HG02610 (cell line): Measurements from ENCODE around the gene MBOAT2.
"Not testable (repeated sequence)": the region's sequence is repeated elsewhere in the genome, so short reads cannot be mapped to it uniquely, and the experiment has no call there.

Experiments
- ATAC-seq: cut with Tn5 transposase; IDR thresholded peaks from one replicate; pipeline ENCODE4 v1.9.1; 2021; ENCODE audit warnings: mild to moderate bottlenecking, moderate library complexity; ENCODE audit not compliant: unreplicated experiment

The MBOAT2 gene

GRCh38 chr2:8903924-8904323 is 99.6 kb downstream of the MBOAT2 start:
- not testable (repeated sequence) for ATAC-seq

DNA sequence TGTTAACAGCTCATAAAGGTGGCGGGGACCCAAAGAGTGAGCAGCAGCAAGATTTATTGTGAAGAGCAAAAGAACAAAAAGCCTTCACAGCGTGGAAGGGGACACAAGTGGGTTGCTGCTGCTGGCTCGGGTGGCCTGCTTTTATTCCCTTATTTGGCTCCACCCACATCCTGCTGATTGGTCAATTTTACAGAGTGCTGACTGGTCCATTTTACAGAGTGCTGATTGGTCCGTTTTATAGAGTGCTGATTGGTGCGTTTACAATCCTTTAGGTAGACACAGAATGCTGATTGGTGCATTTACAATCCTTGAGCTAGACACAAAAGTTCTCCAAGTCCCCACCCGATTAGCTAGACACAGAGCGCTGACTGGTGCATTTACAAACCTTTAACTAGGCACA is 100.7 kb downstream of the MBOAT2 start:
- ATAC-seq, result not testable (repeated sequence)

DNA sequence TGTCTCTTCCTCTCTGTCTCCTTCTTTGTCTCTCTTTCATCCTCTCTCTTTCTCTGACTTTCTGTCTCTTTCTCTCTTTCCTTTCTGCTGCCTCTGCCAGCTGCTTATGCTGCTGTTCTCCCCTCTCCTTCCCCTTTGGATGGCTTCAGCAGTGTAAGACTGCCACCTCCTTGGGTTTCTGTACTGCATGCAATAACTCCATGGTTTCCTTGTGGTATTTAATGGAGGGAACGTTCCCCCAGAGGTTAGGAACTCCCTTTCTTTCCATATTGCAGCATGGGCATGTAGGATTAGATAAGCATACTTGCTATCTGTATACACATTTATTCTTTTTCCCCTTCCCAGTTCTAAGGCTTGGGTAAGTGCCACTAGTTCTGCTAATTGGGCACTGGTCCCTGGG is 106.3 kb downstream of the MBOAT2 start:
- ATAC-seq, result not testable (repeated sequence)

- ATAC-seq, result not testable (repeated sequence)
Observed at GRCh38 chr2:8896671-8897070, 106.8 kb downstream of the MBOAT2 start.

GRCh38 chr2:8895087-8895912 is 108.2 kb downstream of the MBOAT2 start:
- not testable (repeated sequence) for ATAC-seq

DNA sequence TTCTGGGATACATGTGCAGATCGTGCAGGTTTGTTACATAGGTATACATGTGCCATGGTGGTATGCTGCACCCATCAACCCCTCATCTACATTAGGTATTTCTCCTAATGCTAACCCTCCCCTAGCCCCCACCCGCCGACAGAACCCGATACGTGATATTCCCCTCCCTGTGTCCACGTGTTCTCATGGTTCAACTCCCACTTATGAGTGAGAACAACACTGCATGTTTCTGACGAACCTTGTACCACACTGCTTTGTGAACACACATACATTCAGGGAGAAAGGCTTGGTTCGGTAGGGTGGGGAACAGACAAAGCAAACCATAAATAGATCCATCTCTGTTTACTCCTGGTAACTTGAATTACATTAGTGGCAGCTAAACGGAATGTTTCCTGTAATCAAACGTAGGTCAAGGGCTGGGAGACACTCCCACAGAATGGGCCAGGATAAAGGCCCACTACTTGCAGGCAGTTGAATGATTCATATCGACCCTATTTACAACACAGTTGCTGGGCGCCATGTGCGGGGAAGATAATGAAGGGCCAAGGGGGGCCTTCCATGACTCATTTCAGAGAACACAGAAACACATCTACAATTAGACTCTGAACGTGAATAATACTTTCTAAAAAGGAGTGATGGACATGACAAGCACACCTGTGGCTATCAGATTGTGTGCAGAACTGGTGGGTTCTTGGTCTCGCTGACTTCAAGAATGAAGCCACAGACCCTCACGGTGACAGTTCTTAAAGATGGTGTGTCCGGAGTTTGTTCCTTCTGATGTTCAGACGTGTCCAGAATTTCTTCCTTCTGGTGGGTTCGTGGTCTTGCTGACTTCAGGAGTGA is 109.3 kb downstream of the MBOAT2 start:
- ATAC-seq, result no peak

DNA sequence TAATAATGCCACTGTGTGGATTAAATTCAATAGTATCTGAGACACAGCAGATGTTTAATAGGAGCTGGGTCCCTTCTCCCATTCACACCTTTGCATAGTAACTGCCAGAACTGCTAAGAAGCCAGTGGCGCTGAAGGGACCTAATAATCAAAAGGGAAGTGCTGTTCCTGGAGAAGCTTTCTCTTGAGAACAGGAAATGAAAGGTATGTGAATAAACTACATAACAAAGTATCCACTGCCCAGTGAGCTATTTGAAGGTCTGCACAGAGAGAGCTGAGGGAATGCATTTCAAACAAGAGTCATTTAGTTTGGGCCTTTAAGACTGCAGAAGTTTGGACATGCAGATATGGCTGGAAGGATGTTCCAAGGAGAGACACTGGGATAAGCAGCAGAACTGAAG is 110.0 kb downstream of the MBOAT2 start:
- ATAC-seq, result no peak

- ATAC-seq, result no peak
Observed at GRCh38 chr2:8892111-8892510, 111.4 kb downstream of the MBOAT2 start.

DNA sequence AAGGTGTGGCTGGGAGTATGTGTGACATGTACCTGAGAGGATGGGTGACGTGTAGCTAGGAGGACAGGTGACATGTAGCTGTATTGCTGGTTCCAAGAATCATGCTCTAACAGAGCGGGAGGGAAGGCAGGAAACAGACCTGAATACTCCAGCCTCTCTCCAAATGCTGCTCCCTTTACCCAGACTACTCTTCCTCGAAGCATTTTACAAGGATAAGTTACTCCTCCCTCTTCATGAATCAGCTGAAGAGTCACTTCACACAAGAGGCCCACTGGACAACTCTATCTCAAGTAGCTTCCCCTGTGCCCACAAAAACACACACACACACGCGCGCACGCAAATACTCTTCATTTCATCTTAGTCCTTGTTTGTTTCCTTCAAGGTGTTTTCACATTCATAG is 113.5 kb downstream of the MBOAT2 start:
- ATAC-seq, result no peak

DNA sequence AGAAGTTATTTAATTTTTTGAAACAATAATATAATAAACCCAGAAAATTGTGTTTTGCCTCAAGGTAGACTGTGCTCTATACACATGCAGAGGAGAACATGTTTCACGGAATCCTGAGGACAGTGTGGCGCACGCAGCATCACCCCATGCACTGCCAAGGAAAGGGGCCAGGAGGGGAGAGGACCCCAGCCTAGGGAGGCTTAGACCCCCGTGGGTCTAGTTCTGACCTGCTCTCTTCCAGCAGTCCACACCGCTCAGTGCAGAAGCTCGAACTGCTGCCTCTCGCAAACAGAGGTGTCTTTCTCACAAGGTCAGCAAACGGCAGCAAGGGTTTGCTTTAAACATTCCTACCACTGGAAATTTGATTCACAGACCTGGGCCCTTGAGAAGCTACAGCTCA is 114.5 kb downstream of the MBOAT2 start:
- no peak for ATAC-seq

- ATAC-seq, result no peak
Observed at GRCh38 chr2:8886876-8887275, 116.6 kb downstream of the MBOAT2 start.

DNA sequence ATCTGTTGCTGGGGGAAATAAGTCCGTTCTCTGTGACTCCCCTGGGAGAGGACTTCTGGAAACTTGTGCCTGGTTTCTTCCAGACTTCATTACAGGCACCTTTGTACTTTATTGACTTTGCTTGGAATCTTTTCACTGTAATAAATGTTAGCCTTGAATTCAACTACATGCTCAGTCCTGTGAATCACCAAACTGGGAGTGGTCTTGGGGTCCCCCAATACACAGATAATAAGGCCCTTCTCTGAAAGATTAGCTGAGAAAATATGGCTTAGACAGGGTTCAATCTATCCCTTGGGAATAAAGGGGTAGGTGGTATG is 117.3 kb downstream of the MBOAT2 start:
- ATAC-seq, result no peak

- ATAC-seq, result no peak
Observed at GRCh38 chr2:8885449-8886201, 117.9 kb downstream of the MBOAT2 start.

GRCh38 chr2:8884812-8885211 is 118.7 kb downstream of the MBOAT2 start:
- ATAC-seq, result no peak

GRCh38 chr2:8882094-8882493 is 121.4 kb downstream of the MBOAT2 start:
- ATAC-seq, result no peak

GRCh38 chr2:8877894-8878293 is 125.6 kb downstream of the MBOAT2 start:
- ATAC-seq, result no peak

- ATAC-seq, result no peak
Observed at GRCh38 chr2:8877332-8877731, 126.2 kb downstream of the MBOAT2 start.

DNA sequence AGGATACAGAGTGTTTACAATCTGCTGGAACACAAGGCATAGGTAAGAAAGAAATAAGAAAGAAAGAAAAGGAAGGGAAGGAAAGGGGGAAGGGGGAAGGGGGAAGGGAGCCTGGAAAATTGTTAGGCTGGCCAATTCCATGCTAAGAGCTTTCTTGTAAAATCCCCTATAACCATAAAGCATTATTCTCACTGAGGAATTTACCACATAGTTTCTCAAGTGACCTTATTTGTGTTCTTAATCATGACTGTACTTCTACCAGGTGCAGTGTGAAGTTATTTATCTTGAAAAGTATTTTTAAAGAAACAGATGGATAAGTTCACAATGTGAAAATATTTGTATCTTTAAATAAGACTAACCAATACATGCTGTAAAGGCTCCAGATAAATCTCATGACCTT is 126.9 kb downstream of the MBOAT2 start:
- ATAC-seq, result no peak

GRCh38 chr2:8872821-8873432 is 130.6 kb downstream of the MBOAT2 start:
- no peak for ATAC-seq

- ATAC-seq, result no peak
Observed at GRCh38 chr2:8870441-8870840, 133.0 kb downstream of the MBOAT2 start.

- no peak for ATAC-seq
Observed at GRCh38 chr2:8867363-8867762, 136.1 kb downstream of the MBOAT2 start.
